ENCODE measurements around the gene CRY2. TPM values are rescaled to one million over a fixed set of nuclear protein-coding genes. Genes with fewer than 3 reads are reported as not detected.
"Not testable (repeated sequence)": the region's sequence is repeated elsewhere in the genome, so short reads cannot be mapped to it uniquely, and the experiment has no call there.

CRY2 gene
- total RNA-seq, 1 donor from 2014 or later = 10.8 TPM

DNA sequence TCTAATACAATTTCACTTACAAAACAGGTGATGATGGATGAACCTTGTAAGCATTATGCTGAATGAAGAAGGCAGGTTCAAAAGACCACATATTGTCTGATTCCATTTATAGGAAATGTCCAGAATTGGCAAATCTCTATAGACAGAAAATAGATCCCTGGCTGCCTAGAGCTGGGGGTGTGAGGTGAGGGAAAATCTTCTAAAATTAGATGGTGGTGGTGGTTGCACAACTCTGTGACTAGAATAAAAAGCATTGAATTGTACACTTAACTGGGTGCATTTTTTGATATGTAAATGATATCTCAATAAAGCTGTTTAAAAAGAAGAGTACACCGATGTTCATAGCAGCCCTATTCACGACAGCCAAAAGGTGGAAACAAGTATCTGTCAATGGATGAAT lies 16.7 kb upstream of the CRY2 start:
- H3K36me3 ChIP-seq (ENCODE audit: control insufficient read depth, insufficient read depth, low read length) = no peaks in the 10 kb centered on the region
- no peak overlapping the region for H3K4me3 ChIP-seq (ENCODE audit: low read depth, low read length)
- no peak for DNase-seq (ENCODE audit: low read depth)
- TF ChIP-seq, protein P1, sequence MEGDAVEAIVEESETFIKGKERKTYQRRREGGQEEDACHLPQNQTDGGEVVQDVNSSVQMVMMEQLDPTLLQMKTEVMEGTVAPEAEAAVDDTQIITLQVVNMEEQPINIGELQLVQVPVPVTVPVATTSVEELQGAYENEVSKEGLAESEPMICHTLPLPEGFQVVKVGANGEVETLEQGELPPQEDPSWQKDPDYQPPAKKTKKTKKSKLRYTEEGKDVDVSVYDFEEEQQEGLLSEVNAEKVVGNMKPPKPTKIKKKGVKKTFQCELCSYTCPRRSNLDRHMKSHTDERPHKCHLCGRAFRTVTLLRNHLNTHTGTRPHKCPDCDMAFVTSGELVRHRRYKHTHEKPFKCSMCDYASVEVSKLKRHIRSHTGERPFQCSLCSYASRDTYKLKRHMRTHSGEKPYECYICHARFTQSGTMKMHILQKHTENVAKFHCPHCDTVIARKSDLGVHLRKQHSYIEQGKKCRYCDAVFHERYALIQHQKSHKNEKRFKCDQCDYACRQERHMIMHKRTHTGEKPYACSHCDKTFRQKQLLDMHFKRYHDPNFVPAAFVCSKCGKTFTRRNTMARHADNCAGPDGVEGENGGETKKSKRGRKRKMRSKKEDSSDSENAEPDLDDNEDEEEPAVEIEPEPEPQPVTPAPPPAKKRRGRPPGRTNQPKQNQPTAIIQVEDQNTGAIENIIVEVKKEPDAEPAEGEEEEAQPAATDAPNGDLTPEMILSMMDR (IDR thresholded peaks at IDR 0.05; ENCODE audit: insufficient read depth, low read length, severe bottlenecking) = no peak
- peaks cover 7% of the 10 kb centered on the region for H3K27me3 ChIP-seq (ENCODE audit: control insufficient read depth, insufficient read depth, low read length)
- FAIRE-seq = no peak

DNA sequence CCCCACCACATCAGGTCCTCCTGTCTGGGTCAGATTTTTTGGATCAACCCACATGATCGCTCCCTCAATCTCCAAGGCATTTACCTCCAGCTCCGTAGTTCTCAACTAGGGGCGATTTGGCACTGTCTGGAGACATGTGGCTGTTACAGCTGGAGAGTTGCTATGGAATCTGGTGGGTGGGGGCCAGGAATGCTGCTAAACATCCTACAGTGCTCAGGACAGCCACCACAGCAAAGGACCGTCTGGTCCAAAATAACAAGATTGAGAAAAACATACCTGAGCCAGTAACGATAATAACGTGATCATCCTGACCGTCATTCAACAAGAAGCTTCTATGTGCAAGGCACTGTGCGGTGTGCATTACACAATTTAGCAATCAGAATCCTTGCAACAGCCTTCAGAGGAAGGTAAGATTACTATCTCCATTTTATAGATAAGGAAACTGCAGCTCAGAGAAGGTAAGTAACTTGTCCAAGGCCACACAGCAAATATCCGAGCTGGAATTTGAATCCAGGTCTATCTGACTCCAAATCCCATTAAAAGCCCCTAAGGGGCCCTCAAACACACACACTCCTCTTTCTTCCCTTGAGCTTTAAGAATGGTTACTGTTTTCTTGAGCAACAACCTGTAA lies 14.3 kb upstream of the CRY2 start:
- no peak for DNase-seq (ENCODE audit: low read depth)

DNA sequence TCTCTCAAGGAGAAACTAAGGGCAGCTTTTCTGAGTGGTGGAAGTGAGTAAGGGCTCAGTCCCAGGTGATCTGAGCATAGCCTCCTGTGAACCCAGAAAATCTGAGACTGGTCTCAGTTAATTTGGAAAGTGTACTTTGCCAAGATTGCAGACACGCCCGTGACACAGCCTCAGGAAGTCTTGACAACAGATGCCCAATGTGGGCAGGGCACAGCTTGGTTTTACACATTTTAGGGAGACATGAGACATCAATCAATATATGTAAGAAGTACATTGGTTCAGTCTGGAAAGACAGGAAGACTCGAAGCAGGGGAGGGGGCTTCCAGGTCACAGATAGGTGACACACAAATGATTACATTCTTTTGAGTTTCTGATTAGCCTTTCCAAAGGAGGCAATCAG lies 13.5 kb upstream of the CRY2 start:
- TF ChIP-seq, protein P1 (IDR thresholded peaks at IDR 0.05; ENCODE audit: insufficient read depth, low read length, severe bottlenecking) = no peak
- FAIRE-seq (no peak), DNase-seq (ENCODE audit: low read depth) (no peak)
- Histone ChIP-seq H3K36me3 (ENCODE audit: control insufficient read depth, insufficient read depth, low read length) (no peaks in the 10 kb centered on the region), H3K4me3 (ENCODE audit: low read depth, low read length) (no peak overlapping the region), H3K27me3 (ENCODE audit: control insufficient read depth, insufficient read depth, low read length) (no peaks in the 10 kb centered on the region)

More for the DNA sequence above, 14.3 kb upstream of the CRY2 start:
- no peak overlapping the region for H3K4me3 ChIP-seq (ENCODE audit: low read depth, low read length)
- TF ChIP-seq, protein P1 (IDR thresholded peaks at IDR 0.05; ENCODE audit: insufficient read depth, low read length, severe bottlenecking) = no peak
- no peak for FAIRE-seq
- no peaks in the 10 kb centered on the region for H3K36me3 ChIP-seq (ENCODE audit: control insufficient read depth, insufficient read depth, low read length)
- peaks cover 2% of the 10 kb centered on the region for H3K27me3 ChIP-seq (ENCODE audit: control insufficient read depth, insufficient read depth, low read length)

DNA sequence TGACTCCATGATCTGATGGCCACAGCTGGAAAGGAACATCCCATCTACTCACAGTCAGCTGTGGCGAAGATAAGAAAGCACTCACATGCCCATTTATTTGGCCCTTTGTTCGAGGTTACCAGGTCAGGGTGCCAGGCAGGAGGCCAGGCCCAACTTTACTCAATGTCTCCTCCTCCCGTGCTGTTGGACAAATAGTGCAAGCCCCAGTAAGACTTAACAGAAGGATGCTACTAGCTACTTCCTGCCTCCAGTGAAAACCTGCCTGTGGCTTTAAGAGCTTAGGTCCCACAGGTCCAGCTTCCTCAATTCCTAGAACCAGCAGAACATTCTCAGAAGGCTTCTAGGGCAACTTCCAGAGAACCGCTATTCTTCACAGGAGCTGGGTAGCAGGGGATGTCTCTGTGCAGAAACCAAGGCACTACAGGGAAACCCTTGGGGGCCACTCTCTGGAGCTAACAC lies 12.9 kb upstream of the CRY2 start:
- no peak overlapping the region for H3K4me3 ChIP-seq (ENCODE audit: low read depth, low read length)
- FAIRE-seq (no peak), DNase-seq (ENCODE audit: low read depth) (no peak)
- H3K27me3 ChIP-seq (ENCODE audit: control insufficient read depth, insufficient read depth, low read length) = no peaks in the 10 kb centered on the region
- no peaks in the 10 kb centered on the region for H3K36me3 ChIP-seq (ENCODE audit: control insufficient read depth, insufficient read depth, low read length)
- TF ChIP-seq, protein P1 (IDR thresholded peaks at IDR 0.05; ENCODE audit: insufficient read depth, low read length, severe bottlenecking) = no peak

DNA sequence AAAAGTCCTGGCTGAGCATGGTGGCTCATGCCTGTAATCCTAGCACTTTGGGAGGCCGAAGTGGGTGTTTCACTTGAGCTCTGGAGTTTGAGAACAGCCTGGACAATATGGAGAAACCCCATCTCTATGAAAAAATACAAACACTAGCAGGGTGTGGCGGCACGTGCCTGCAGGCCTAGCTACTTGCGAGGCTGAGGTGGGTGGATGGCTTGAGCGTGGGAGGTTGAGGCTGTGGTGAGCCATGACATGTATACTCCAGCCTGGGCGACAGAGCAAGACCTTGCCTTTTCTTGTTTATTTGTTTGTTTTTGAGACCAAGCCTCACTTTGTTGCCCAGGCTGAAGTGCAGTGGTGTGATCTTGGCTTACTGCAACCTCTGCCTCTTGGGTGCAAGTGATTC lies 8.1 kb upstream of the CRY2 start:
- TF ChIP-seq, protein P1 (IDR thresholded peaks at IDR 0.05; ENCODE audit: insufficient read depth, low read length, severe bottlenecking) = no peak
- no peak for FAIRE-seq
- no peak for DNase-seq (ENCODE audit: low read depth)
- H3K27me3 ChIP-seq (ENCODE audit: control insufficient read depth, insufficient read depth, low read length) = no peaks in the 10 kb centered on the region
- no peaks in the 10 kb centered on the region for H3K36me3 ChIP-seq (ENCODE audit: control insufficient read depth, insufficient read depth, low read length)
- no peak overlapping the region for H3K4me3 ChIP-seq (ENCODE audit: low read depth, low read length)

DNA sequence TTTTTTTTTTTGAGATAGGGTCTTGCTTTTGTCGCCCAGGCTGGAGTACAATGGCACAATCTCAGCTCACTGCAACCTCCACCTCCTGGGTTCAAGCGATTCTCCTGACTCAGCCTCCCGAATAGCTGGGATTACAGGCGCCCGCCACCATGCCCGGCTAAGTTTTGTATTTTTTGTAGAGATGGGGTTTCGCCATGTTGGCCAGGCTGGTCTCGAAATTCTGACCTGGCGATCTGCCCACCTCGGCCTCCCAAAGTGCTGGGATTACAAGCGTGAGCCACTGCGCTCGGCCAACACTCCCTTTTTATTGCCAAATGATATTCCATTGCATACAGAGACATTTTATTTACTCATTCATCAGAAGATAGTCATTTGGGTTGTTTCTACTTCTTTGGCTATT lies 7.0 kb upstream of the CRY2 start:
- not testable (repeated sequence) for DNase-seq (ENCODE audit: low read depth); H3K27me3 ChIP-seq (ENCODE audit: control insufficient read depth, insufficient read depth, low read length); H3K4me3 ChIP-seq (ENCODE audit: low read depth, low read length); FAIRE-seq; H3K36me3 ChIP-seq (ENCODE audit: control insufficient read depth, insufficient read depth, low read length)

Data from bronchial epithelial cell (primary cell).